Measurements from ENCODE around the gene ZNF628.
"Not testable (repeated sequence)": the region's sequence is repeated elsewhere in the genome, so short reads cannot be mapped to it uniquely, and the experiment has no call there.

ZNF628 gene

GRCh38 chr19:55493052-55493644 lies 16.7 kb downstream of the ZNF628 start:
- TF ChIP-seq CTCF (IDR thresholded peaks at IDR 0.05; ENCODE audit: extremely low read depth, insufficient read depth, missing control alignments): no peak
- DNase-seq (ENCODE audit: low spot score): no peak
- in situ Hi-C loops (cut with MboI; ENCODE audit: low pct_unique_long_range_greater_than_20kb, low sequenced_read_pairs, unreplicated experiment): no loop called here

- in situ Hi-C loops (cut with MboI; ENCODE audit: low pct_unique_long_range_greater_than_20kb, low sequenced_read_pairs, unreplicated experiment): no loop called here
These were observed 17.3 kb downstream of the ZNF628 start for GRCh38 chr19:55493645-55494171.

GRCh38 chr19:55494172-55494761 lies 17.9 kb downstream of the ZNF628 start:
- in situ Hi-C loops (cut with MboI; ENCODE audit: low pct_unique_long_range_greater_than_20kb, low sequenced_read_pairs, unreplicated experiment): no loop called here
- no peak for DNase-seq (ENCODE audit: low spot score)
- TF ChIP-seq CTCF (IDR thresholded peaks at IDR 0.05; ENCODE audit: extremely low read depth, insufficient read depth, missing control alignments): no peak

More at GRCh38 chr19:55493645-55494171, 17.3 kb downstream of the ZNF628 start:
- no peak for DNase-seq (ENCODE audit: low spot score)
- TF ChIP-seq CTCF (IDR thresholded peaks at IDR 0.05; ENCODE audit: extremely low read depth, insufficient read depth, missing control alignments): no peak

GRCh38 chr19:55495646-55496349 lies 19.4 kb downstream of the ZNF628 start:
- in situ Hi-C loops (cut with MboI; ENCODE audit: low pct_unique_long_range_greater_than_20kb, low sequenced_read_pairs, unreplicated experiment): no loop called here
- DNase-seq (ENCODE audit: low spot score): no peak
- no peak for TF ChIP-seq CTCF (IDR thresholded peaks at IDR 0.05; ENCODE audit: extremely low read depth, insufficient read depth, missing control alignments)

- in situ Hi-C loops (cut with MboI; ENCODE audit: low pct_unique_long_range_greater_than_20kb, low sequenced_read_pairs, unreplicated experiment); DNase-seq (ENCODE audit: low spot score): not testable (repeated sequence)
These were observed 20.4 kb downstream of the ZNF628 start for GRCh38 chr19:55496820-55497219.

- no peak for DNase-seq (ENCODE audit: low spot score)
- in situ Hi-C loops (cut with MboI; ENCODE audit: low pct_unique_long_range_greater_than_20kb, low sequenced_read_pairs, unreplicated experiment): no loop called here
- TF ChIP-seq CTCF (IDR thresholded peaks at IDR 0.05; ENCODE audit: extremely low read depth, insufficient read depth, missing control alignments): no peak
These were observed 21.3 kb downstream of the ZNF628 start for GRCh38 chr19:55497763-55498162.
